ENCODE measurements around the gene TSPAN3.

TSPAN3 gene

GRCh38 chr15:76991741-76992645, 78.9 kb downstream of the TSPAN3 start:
- H3K27ac Mint-ChIP-seq: peak overlapping the region; percentile 95
- no peaks in the 10 kb centered on the region for H3K27me3 Mint-ChIP-seq
- H3K9me3 Mint-ChIP-seq: no peaks in the 10 kb centered on the region
- ATAC-seq: no peak
- no peaks in the 10 kb centered on the region for H3K36me3 Mint-ChIP-seq
- peaks cover 85% of the 10 kb centered on the region for H3K4me1 Mint-ChIP-seq
- no peak overlapping the region for H3K4me3 Mint-ChIP-seq
